HG03135 (cell line): ENCODE measurements around the gene NUDT4B.
"Not testable (repeated sequence)": the region's sequence is repeated elsewhere in the genome, so short reads cannot be mapped to it uniquely, and the experiment has no call there.

Experiments used
- ATAC-seq: cut with Tn5 transposase; IDR thresholded peaks from one replicate; pipeline ENCODE4 v1.9.1; 2021; ENCODE audit warnings: mild to moderate bottlenecking, moderate library complexity; ENCODE audit not compliant: unreplicated experiment

Gene NUDT4B

GRCh38 chr1:148748563-148749334, at the start of gene NUDT4B:
Gene NUDT4B, plus strand, starts transcription at chr1:148748774. Its CDS starts 179 bp downstream, at chr1:148748953.
- peak; percentile 45 for ATAC-seq

GRCh38 chr1:148699357-148699756, 49.2 kb upstream of the NUDT4B start:
- not testable (repeated sequence) for ATAC-seq

GRCh38 chr1:148702242-148702641, 46.3 kb upstream of the NUDT4B start:
- ATAC-seq = not testable (repeated sequence)

GRCh38 chr1:148703973-148704591, 44.5 kb upstream of the NUDT4B start:
- not testable (repeated sequence) for ATAC-seq

GRCh38 chr1:148705316-148705948, 43.1 kb upstream of the NUDT4B start:
- peak; percentile 60 for ATAC-seq

- ATAC-seq = not testable (repeated sequence)
Observed at GRCh38 chr1:148708779-148709333, 39.7 kb upstream of the NUDT4B start.

GRCh38 chr1:148710772-148711523, 37.6 kb upstream of the NUDT4B start:
- ATAC-seq = not testable (repeated sequence)

GRCh38 chr1:148712353-148712752, 36.2 kb upstream of the NUDT4B start:
- not testable (repeated sequence) for ATAC-seq

- ATAC-seq = not testable (repeated sequence)
Observed at GRCh38 chr1:148715518-148715917, 33.1 kb upstream of the NUDT4B start.

- not testable (repeated sequence) for ATAC-seq
Observed at GRCh38 chr1:148716966-148717520, 31.5 kb upstream of the NUDT4B start.

- not testable (repeated sequence) for ATAC-seq
Observed at GRCh38 chr1:148720918-148721317, 27.7 kb upstream of the NUDT4B start.

GRCh38 chr1:148722758-148723157, 25.8 kb upstream of the NUDT4B start:
- ATAC-seq = not testable (repeated sequence)

- ATAC-seq = not testable (repeated sequence)
Observed at GRCh38 chr1:148723515-148723914, 25.1 kb upstream of the NUDT4B start.

- ATAC-seq = not testable (repeated sequence)
Observed at GRCh38 chr1:148724872-148725271, 23.7 kb upstream of the NUDT4B start.

- ATAC-seq = not testable (repeated sequence)
Observed at GRCh38 chr1:148727862-148728261, 20.7 kb upstream of the NUDT4B start.

- ATAC-seq = peak; percentile 70
Observed at GRCh38 chr1:148729128-148729527, 19.4 kb upstream of the NUDT4B start.

GRCh38 chr1:148729541-148729940, 19.0 kb upstream of the NUDT4B start:
- ATAC-seq = not testable (repeated sequence)

GRCh38 chr1:148732277-148732676, 16.3 kb upstream of the NUDT4B start:
- not testable (repeated sequence) for ATAC-seq

- ATAC-seq = peak; percentile 63
Observed at GRCh38 chr1:148733585-148734310, 14.8 kb upstream of the NUDT4B start.

GRCh38 chr1:148734311-148734662, 14.3 kb upstream of the NUDT4B start:
- not testable (repeated sequence) for ATAC-seq
